GM18517 (cell line): ENCODE data around the gene MMP10.
"Not testable (repeated sequence)": the region's sequence is repeated elsewhere in the genome, so short reads cannot be mapped to it uniquely, and the experiment has no call there.

ENCODE experiments used
- ATAC-seq: cut with Tn5 transposase; IDR thresholded peaks from one replicate; pipeline ENCODE4 v1.9.1; 2021; ENCODE audit warnings: mild to moderate bottlenecking, moderate library complexity; ENCODE audit not compliant: unreplicated experiment

Gene MMP10

GRCh38 chr11:102784380-102784779 is 4.0 kb upstream of the MMP10 start:
- no peak for ATAC-seq

- ATAC-seq = no peak
These were observed 3.3 kb upstream of the MMP10 start for GRCh38 chr11:102783720-102784119.

- no peak for ATAC-seq
These were observed 2.6 kb upstream of the MMP10 start for GRCh38 chr11:102783016-102783415.

- no peak for ATAC-seq
These were observed 1.2 kb upstream of the MMP10 start for GRCh38 chr11:102781676-102782075.

GRCh38 chr11:102776454-102776853 is 4.0 kb downstream of the MMP10 start:
- ATAC-seq = no peak

- ATAC-seq = no peak
These were observed 7.0 kb downstream of the MMP10 start for GRCh38 chr11:102773386-102773785.

GRCh38 chr11:102771351-102771750 is 9.1 kb downstream of the MMP10 start:
- ATAC-seq = no peak

- no peak for ATAC-seq
These were observed 10.2 kb downstream of the MMP10 start for GRCh38 chr11:102770191-102770590.

GRCh38 chr11:102767800-102768199 is 12.6 kb downstream of the MMP10 start:
- ATAC-seq = no peak

GRCh38 chr11:102763440-102763839 is 17.0 kb downstream of the MMP10 start:
- ATAC-seq = no peak

- ATAC-seq = no peak
These were observed 18.1 kb downstream of the MMP10 start for GRCh38 chr11:102762361-102762767.

- ATAC-seq = no peak
These were observed 18.7 kb downstream of the MMP10 start for GRCh38 chr11:102761646-102762238.

GRCh38 chr11:102760344-102761035 is 19.9 kb downstream of the MMP10 start:
- ATAC-seq = no peak

GRCh38 chr11:102757823-102758549 is 22.4 kb downstream of the MMP10 start:
- no peak for ATAC-seq

- ATAC-seq = no peak
These were observed 27.2 kb downstream of the MMP10 start for GRCh38 chr11:102753267-102753666.

GRCh38 chr11:102751673-102752072 is 28.8 kb downstream of the MMP10 start:
- ATAC-seq = no peak

- ATAC-seq = no peak
These were observed 31.2 kb downstream of the MMP10 start for GRCh38 chr11:102749101-102749722.

GRCh38 chr11:102746746-102747578 is 33.5 kb downstream of the MMP10 start:
- ATAC-seq = not testable (repeated sequence)

- no peak for ATAC-seq
These were observed 45.8 kb downstream of the MMP10 start for GRCh38 chr11:102734650-102735049.

GRCh38 chr11:102733232-102733875 is 47.1 kb downstream of the MMP10 start:
- peak; percentile 79 for ATAC-seq
